ENCODE measurements around the gene CAPS.

Gene CAPS

GRCh38 chr19:5914946-5915781 lies 1.1 kb downstream of the CAPS start:
- no peak for DNase-seq

- no peak for DNase-seq
Measured at GRCh38 chr19:5915782-5916165, 1.7 kb downstream of the CAPS start.

- no peak for DNase-seq
Measured at GRCh38 chr19:5916181-5916708, 2.2 kb downstream of the CAPS start.

- no peak for DNase-seq
Measured at GRCh38 chr19:5917431-5918107, 3.5 kb downstream of the CAPS start.

DNA sequence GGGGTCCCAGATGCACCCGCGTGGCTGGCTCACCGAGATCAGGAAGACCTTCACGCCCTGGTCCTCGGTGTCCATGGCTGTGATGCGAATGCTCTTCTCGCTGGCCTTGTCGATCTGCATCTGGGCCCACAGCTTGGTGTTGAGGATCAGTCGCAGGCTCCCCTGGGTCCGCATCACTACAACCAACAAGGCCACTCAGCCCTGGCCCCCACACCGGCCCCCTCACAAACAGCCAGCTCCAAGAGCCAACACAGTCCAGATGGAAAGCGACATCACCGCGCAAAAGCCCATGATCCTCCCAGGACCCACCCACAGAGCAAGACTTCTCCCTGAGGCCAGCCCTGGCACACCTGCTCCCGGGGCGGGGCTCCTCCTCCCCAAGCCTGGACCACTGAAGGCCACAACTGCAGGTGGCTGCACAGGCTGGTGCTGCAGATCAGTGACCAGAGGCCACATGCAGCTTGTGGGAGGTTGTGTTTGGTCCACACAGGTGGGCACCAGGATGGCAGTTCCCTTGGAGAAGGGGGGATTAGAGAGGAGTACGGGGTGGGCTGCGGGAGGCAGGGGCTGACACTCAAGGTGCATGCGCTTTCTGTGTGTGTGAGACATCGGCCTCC lies 4.5 kb downstream of the CAPS start:
- no peak for DNase-seq

GRCh38 chr19:5921516-5922160 lies 7.6 kb downstream of the CAPS start:
- no peak for DNase-seq

DNA sequence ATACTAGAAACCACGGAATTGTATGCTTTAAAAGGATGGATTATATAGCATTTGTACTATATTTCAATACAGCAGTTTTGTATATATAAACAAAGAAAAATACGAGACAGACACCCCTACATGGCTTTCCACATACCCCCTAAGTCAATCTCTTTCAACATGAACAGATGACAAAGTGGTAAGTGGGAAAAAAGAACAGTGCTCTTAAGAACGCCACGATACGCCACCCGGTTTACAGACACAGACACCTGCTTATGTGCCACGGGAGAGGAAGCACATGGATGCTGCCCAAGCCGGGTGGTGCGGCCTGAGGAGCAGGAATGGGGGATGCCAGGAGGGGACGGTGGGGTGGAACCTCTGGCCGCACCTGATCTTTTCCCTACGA lies 8.1 kb downstream of the CAPS start:
- DNase-seq, result no peak

DNA sequence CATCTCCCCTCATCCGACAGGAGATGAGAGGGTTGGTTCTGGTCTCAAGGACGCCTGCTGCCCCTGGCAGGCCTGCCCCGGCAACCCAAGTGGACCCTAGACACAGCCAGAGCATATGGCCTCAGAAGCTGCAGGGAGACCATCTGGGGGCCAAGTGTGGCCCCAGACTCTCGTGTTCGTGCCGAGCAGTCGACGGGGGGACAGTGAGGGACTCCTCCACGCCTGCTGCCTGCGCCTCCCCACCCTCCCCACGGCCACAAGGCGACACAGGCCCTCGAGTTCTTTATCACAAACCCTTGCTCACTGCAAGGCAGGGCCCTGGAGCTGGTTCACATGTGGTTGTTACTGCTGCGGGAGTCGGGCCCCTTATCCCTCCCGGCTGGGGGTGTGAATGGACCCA lies 9.3 kb downstream of the CAPS start:
- no peak for DNase-seq

GRCh38 chr19:5925830-5926427 lies 11.9 kb downstream of the CAPS start:
- no peak for DNase-seq

DNA sequence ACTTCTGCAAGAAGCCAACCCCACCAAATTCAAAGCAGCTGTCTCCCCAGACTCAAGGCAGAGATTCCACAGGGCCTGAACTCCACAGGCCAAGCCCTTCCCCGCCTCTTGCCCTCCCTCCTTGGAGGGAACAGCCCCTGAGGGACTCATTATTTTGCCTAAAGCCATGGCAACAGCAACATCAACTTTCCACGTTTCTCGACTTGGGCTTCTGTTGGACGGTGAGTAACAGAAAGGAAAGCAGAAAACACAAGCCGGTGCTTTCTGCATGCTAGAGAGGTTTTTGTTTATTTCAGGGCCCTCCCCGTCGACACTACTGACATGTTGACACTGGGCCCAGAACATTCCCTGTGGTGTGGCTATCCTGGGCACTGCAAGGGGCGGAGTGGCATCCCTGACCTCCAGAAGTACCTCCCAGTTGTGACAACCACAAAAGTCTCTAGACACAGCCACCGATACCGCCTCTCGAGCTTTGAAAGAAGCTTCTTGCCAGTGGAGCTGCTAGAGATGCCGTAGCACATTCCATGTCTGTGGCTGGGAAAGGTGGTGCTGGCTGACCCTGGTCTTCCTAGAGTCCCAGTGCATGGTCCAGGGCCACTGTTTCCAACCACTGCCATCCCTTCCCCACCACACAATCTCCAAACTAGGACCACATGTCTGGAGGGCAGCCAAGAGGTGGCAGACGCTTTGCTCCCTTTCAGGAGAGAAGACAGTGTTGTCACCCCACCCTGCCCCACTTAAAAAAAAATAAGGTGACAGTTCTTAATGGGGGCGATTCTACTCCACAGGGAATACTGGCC lies 12.8 kb downstream of the CAPS start:
- DNase-seq, result no peak

- no peak for DNase-seq
Measured at GRCh38 chr19:5927441-5927821, 13.4 kb downstream of the CAPS start.

- no peak for DNase-seq
Measured at GRCh38 chr19:5929179-5929578, 15.1 kb downstream of the CAPS start.

DNA sequence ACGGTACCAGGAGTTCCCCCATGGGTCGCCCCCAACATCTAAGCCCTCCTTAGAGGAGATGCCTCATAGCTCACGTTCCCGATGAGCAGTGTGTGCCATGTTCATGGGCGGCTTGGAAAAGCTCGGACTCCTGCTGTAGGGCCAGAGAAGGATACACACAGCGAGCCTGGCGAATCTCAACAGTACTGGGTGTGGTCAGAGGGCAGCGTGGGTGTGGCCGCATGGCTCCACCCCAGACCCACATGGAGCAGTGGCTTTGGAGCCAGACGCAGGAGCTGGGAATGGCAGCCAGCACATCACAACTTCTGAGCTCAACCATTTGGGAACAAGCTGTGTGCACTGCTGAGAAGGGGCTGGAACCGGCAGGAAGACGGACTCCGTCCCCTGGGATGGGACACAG lies 15.6 kb downstream of the CAPS start:
- no peak for DNase-seq

- no peak for DNase-seq
Measured at GRCh38 chr19:5931251-5931650, 17.2 kb downstream of the CAPS start.

GRCh38 chr19:5932146-5932545 lies 18.1 kb downstream of the CAPS start:
- DNase-seq, result no peak

DNA sequence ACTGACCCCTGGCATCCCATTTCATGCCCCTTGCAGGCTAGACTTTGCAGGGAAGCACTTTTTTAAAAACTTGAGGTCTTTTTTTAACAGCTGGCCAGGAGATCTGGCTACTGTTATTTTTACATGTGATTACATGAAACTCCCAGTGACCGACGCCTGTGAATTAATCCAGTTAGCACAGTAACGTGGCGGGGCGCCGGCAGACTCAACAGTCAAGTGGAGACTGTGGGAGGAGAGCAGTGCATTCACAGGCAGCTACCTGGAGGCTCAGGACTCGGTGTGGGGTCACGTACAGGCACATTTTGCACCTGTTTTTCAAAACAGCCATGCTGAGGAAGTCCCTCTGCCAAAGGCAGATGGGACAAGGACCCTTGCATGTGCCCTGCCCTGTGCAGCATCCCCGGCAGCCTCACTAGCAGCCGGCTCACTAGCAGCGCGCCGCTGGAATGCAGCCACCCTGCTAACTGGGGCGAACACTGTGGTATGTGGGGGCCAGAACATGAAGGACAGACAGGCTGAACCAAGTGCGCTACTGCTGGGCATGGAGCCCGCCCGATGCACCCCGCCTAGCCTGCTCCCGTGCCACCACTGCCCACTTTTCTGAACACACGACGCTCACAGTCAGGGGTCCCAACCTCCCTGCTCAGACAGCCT lies 18.7 kb downstream of the CAPS start:
- no peak for DNase-seq

DNA sequence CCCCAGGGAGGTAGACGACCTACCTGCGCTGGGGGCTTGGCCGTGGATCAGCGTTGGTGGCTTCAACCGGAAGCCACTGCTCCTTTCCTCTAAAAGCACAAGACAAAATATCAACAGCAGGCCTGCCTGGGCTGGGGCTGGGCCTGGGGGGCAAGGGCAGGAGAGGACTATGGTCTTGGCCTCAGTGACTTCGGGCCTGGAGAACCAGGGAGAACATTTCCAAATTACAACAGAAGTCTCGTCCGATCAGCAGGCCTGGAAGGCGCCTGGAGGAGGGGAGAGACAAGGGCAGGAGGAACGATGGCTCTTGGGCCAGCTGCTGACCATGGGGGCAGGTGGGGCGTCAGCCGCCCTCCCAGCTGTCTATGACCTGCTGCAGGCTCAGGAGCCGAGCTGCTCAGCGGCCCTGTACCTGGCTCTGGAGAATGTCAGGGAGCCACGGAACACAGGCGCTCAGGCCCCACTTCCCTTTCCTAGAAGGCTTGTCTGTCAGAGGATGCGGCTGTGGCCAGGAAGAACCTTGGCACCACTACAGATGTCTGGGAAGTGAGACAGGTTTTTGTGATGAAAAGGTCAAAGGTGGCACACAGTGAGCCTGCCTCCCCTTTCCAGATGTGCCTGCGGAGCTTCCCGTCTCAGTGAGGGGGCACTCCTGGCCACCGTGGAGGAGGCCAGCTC lies 19.5 kb downstream of the CAPS start:
- DNase-seq, result no peak

DNA sequence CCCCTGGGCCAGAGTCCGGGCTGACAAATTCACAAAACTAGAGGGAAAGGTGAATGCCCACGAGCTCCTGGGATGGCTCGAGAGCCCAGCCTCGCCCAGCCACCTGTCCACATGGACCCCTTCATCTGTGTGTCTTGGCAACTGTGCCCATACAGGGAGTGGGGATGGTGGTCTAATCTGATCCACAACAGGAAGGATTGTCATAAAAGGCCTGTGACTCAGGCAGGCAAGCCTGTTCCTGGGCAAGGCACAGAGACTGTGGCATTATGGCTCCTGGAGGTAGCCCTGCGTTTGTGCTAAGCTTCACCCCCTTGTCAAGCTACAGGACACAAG lies 20.0 kb downstream of the CAPS start:
- DNase-seq, result no peak

- no peak for DNase-seq
Measured at GRCh38 chr19:5934774-5935472, 20.9 kb downstream of the CAPS start.

DNA sequence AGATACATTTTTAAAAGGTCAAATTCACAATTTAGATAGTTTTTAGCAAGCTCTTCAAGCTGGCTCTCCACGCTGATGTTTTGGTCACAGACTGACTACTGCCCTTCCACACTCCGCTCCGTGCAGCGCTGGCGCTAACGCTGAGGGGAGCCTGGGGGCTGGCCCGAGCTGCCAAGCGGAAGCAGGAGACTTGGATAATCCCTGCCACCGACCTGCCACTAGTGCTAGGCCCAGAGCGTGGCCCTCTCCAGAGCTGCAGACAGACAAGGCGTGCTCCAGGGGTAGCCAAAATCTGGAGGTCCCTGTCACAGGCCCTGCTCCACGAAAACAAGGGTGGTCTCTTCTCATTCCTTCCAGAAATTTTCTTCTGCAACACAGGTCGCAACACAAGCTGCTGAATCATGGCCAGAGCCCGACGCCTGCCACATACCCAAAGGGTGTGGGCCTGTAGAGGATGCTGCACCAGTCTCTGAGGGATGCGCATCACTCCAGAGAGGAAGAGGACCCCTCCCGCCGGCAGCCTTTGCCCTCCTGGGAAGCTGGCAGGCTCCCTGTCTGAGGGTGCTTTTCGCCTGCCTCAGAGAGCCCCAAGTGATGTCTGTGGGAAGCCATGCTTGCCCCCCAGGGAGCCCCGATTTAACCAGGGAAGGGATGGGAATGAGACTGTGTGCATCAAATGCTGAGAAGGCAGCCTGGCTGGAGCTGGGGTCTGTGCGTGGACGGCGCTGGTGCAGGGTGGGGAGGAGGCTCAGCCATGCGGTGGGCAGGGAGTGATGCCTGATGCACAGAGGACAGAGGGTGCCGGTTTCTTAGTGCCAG lies 21.6 kb downstream of the CAPS start:
- no peak for DNase-seq

Data from stimulated activated CD4-positive, alpha-beta T cell treated with anti-CD3 and anti-CD28 coated beads, Interleukin-1b, Interleukin-23, amount 100 ng/mL, for 48 hours (primary cell).